ENCODE results near the gene TAF3.

The TAF3 gene

GRCh38 chr10:8036506-8037198 is 218.3 kb downstream of the TAF3 start:
- no peak for DNase-seq

- no peak for DNase-seq
Observed at GRCh38 chr10:8037199-8037801, 219.0 kb downstream of the TAF3 start.

- no peak for DNase-seq
Observed at GRCh38 chr10:8037941-8038894, 219.9 kb downstream of the TAF3 start.

- no peak for DNase-seq
Observed at GRCh38 chr10:8039321-8039881, 221.1 kb downstream of the TAF3 start.

- no peak for DNase-seq
Observed at GRCh38 chr10:8040651-8041050, 222.3 kb downstream of the TAF3 start.

- DNase-seq = no peak
Observed at GRCh38 chr10:8041284-8041991, 223.1 kb downstream of the TAF3 start.

- DNase-seq = no peak
Observed at GRCh38 chr10:8041992-8042720, 223.9 kb downstream of the TAF3 start.

- DNase-seq = no peak
Observed at GRCh38 chr10:8042721-8043568, 224.6 kb downstream of the TAF3 start.

- DNase-seq = no peak
Observed at GRCh38 chr10:8043569-8044306, 225.4 kb downstream of the TAF3 start.

GRCh38 chr10:8044331-8044907 is 226.1 kb downstream of the TAF3 start:
- no peak for DNase-seq

GRCh38 chr10:8044908-8045725 is 226.8 kb downstream of the TAF3 start:
- no peak for DNase-seq

- DNase-seq = no peak
Observed at GRCh38 chr10:8045726-8046494, 227.6 kb downstream of the TAF3 start.

- DNase-seq = no peak
Observed at GRCh38 chr10:8047452-8048280, 229.4 kb downstream of the TAF3 start.

- DNase-seq = no peak
Observed at GRCh38 chr10:8048281-8049008, 230.1 kb downstream of the TAF3 start.

GRCh38 chr10:8049045-8049864 is 230.9 kb downstream of the TAF3 start:
- DNase-seq = no peak
